Stimulated activated CD8-positive, alpha-beta memory T cell treated with anti-CD3 and anti-CD28 coated beads, Interleukin-15, amount 100 ng/mL, for 24 hours (primary cell): ENCODE results near the gene ADRA2C.

Source experiments
- DNase-seq: peaks from one replicate; pipeline ENCODE4 v3.0.0-alpha.2; 2020; ENCODE audit warnings: low read depth

Gene ADRA2C

GRCh38 chr4:3797831-3798790, 31.9 kb downstream of the ADRA2C start:
- DNase-seq: no peak

- DNase-seq: no peak
Observed at GRCh38 chr4:3799496-3799895, 33.3 kb downstream of the ADRA2C start.

GRCh38 chr4:3800351-3800750, 34.2 kb downstream of the ADRA2C start:
- DNase-seq: no peak

GRCh38 chr4:3801521-3801920, 35.3 kb downstream of the ADRA2C start:
- DNase-seq: no peak

- DNase-seq: no peak
Observed at GRCh38 chr4:3801931-3802550, 35.9 kb downstream of the ADRA2C start.

GRCh38 chr4:3802571-3803474, 36.6 kb downstream of the ADRA2C start:
- DNase-seq: no peak

GRCh38 chr4:3803475-3803847, 37.3 kb downstream of the ADRA2C start:
- DNase-seq: no peak

GRCh38 chr4:3803946-3804345, 37.8 kb downstream of the ADRA2C start:
- DNase-seq: no peak

- no peak for DNase-seq
Observed at GRCh38 chr4:3805026-3805425, 38.8 kb downstream of the ADRA2C start.

- DNase-seq: no peak
Observed at GRCh38 chr4:3805731-3806130, 39.5 kb downstream of the ADRA2C start.

GRCh38 chr4:3807311-3807710, 41.1 kb downstream of the ADRA2C start:
- DNase-seq: no peak

GRCh38 chr4:3807822-3808496, 41.8 kb downstream of the ADRA2C start:
- DNase-seq: no peak

GRCh38 chr4:3808597-3808996, 42.4 kb downstream of the ADRA2C start:
- no peak for DNase-seq

GRCh38 chr4:3809028-3809427, 42.8 kb downstream of the ADRA2C start:
- no peak for DNase-seq

- no peak for DNase-seq
Observed at GRCh38 chr4:3809451-3810110, 43.4 kb downstream of the ADRA2C start.

GRCh38 chr4:3810111-3810680, 44.0 kb downstream of the ADRA2C start:
- DNase-seq: no peak

- no peak for DNase-seq
Observed at GRCh38 chr4:3810796-3811485, 44.8 kb downstream of the ADRA2C start.

- DNase-seq: no peak
Observed at GRCh38 chr4:3811621-3812020, 45.4 kb downstream of the ADRA2C start.

- DNase-seq: no peak
Observed at GRCh38 chr4:3812211-3812934, 46.2 kb downstream of the ADRA2C start.
